GM18505 (cell line): ENCODE results near the gene NHLRC2.

Experiments used
- ATAC-seq: cut with Tn5 transposase; IDR thresholded peaks from one replicate; pipeline ENCODE4 v1.9.1; 2021; ENCODE audit not compliant: unreplicated experiment
- POLR2A ChIP-seq: IDR thresholded peaks from 4 replicates; pipeline ENCODE4 v1.6.1; 2011; ENCODE audit warnings: borderline replicate concordance; ENCODE audit not compliant: insufficient read depth, insufficient read length; ENCODE audit errors: extremely low read depth

NHLRC2 gene

DNA sequence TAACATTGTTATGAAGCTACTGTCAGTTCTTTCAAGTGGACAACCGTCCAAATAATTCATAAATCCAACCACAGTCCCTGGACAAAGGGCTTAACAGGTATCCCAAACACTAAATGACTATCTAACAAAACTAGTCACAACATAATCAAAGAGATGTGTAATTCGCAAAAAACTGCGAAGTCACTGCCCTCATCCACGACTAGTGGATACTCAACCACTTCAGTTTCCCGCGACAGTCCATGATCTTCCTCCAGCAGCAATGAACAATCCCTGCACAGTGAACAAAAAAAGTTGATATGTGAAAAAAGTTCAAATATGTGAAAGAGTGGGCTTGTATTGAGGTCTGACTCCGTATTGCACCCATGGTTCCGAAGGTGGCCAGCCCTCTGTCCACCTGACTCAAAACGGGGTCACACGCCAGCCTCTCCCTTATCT is 866 bp upstream of the NHLRC2 start:
- ATAC-seq, result no peak
- TF ChIP-seq POLR2A, result no peak

DNA sequence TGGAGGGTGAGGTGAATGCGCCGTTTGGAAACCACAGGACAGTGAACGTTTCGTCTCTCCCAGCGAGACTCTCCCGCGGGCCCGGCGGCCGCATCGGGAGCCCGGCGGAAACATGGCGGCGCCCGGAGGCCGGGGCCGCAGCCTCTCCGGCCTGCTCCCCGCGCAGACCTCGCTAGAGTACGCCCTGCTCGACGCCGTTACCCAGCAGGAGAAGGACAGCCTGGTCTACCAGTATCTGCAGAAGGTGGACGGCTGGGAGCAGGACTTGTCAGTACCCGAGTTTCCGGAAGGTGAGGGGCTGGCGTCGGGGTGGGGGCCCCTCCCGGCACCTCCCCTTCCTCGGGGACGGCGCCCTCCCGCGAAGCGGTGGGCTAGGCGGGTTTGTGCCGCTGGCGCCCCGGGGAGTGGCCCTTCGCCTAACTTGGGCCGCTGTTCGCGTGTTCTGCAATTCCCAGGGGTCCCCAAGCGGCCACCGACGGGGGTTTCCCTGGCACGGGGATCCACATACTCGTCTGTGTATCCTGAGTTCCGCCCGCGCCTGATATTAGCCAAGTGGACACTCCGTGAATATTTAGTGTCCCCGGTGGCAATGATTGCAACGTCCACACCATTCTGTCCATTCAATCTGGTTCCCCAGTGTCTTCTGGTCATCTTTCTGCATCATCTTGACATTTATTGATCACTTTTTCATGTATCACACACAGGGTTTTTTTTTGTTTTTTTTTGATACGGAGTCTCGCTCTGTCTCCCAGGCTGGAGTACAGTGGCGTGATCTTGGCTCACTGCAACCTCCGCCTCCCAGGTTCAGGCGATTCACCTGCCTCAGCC is 514 bp downstream of the NHLRC2 start:
- peak; percentile 35 for ATAC-seq
- peak; percentile 85 for TF ChIP-seq POLR2A

DNA sequence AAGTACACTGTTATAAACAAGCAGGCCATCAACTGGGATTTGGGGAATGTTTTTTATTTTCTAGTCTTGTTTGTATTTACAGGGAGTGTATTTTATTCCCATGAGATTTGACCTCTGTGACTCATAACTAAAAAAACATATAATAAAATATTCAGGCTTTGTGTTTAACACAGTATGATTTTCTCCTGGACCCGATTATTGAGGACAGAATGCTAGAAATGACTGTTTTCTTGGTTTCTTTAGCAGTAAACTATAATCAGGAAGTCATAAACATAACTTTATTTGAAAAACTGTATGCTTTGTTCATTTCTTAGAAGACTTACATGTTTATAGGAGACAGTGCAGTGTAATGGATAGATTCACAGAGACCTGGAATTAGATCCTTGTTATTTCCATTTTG is 2.1 kb downstream of the NHLRC2 start:
- ATAC-seq, result no peak
- TF ChIP-seq POLR2A, result no peak

DNA sequence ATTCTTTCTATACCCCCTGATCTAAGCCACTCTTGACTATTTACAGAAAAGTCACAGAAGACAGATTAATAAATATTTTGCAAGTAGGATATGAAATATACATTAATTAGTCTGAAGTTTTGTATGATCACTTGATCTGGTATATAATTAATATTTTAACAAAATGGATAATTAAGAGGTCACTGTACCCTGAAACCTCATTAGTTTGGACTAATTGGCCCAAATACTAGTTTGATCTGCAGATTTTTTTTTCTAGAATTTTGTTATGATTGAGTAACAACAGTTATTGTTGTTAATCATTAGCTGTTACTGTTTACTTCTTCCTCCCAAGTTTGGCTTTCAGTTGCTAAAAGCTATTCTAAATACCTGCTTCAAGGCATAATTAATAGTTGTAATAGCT is 2.7 kb downstream of the NHLRC2 start:
- ATAC-seq, result no peak

DNA sequence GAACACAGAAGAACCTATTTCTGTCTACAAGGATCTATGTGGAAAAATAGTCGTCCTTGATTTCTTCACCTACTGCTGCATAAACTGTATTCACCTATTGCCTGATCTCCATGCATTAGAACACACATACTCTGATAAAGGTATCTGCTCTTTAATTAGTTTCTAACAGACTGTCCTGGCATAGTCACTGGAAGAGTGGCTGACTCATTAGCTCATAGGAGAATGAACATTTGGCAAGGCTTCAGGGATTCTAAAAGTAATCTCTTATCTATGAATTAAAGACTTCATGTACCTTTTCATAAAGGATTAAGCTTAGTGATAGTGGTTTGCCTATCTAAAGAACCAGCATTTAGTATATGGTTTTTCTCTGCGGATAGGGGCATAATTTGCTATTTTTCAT is 4.1 kb downstream of the NHLRC2 start:
- ATAC-seq, result no peak
- no peak for TF ChIP-seq POLR2A

More for the DNA sequence above, 2.7 kb downstream of the NHLRC2 start:
- no peak for TF ChIP-seq POLR2A

DNA sequence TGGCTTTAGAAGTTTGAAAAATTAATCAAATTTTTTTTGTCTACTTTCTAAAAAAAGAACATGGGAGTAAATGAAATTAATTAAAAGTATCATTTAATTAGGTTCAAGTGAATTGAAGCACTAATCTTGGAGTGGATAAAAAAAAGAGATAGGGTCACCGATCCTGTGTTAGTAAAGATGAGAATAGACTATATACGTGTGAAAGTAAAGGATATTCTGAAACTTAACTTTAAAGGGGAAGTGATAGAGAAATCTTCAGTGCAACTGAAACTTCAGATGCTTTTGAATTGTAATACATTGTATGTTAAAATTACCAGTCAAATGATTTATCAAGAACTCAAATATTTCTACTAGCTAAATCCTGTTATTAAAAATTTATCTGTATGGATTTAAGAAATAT is 4.8 kb downstream of the NHLRC2 start:
- no peak for TF ChIP-seq POLR2A
- peak; percentile 28 for ATAC-seq

DNA sequence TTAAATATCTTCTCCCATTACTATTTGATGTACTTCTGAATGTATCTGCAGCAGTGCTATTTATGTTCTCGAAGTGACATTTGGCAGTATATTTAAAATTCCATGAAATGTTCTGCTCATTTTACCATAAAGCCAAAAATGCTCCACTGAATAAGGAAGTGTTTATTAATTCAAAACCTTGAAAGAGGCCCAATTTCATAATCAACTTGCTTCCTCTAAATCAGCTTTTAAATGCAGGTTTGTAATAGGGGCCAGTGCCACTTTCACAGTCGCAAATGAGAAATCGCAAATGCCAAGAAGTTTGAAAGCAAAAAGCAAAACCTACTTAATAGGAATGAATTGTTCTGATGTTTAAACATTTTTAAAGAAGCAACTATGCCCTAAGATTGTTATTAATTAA is 11.4 kb downstream of the NHLRC2 start:
- no peak for ATAC-seq
- TF ChIP-seq POLR2A, result no peak

DNA sequence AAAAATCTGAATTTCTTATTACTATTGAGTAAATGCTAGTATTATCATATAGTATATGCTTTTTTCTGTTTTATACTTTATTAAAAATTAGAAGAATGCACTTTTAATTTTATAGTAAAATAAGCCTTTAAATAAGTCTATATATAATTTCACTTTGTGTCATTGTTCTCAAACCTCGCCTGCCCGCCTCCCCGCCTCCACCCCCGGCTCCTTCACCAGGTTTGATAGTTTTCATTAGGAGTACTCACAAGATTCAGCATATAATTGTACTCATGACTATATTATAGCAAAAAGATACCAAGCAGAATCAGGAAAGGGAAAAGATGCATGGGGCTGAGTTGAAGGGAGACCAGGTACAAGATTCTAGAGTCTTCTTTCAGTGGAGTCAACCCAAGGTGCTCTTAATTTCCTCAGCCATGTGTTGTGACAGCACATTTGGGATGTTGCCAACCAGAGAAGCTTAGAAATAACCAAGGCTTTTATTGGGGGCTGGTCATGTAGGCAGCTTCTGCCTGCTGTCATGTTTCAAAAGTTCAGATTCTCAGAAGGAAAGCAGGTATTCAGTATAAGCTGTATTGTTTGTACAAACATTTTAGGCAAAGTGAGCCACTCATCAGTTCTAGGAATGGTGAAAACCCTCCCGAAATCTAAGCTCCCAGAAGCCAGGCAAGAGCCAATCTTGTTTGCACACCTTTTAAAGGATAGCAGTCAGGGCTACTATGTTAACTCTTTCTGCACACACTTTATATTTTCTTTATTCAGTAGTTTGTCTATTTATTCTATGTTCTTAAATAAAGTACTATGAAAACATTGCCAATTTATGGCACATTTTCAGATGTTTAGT is 12.3 kb downstream of the NHLRC2 start:
- TF ChIP-seq POLR2A, result no peak
- no peak for ATAC-seq

DNA sequence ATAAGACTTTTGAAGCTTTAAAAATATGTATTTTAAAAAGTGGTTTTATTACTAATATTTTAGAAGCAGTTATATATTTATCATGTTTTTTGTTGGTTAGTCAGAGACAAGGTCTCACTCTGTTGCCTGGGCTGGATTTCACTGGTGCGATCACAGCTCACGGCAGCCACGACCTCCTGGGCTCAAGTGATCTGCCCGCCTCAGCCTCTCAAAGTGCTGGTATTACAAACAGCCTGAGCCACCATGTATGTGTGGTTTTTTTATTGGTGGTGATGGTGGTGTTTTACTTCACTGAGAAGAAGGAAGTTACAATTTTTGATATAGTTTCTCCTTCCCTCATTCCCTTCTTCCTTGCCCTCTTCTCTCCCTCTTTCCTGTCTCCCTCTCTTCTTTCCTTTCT is 13.4 kb downstream of the NHLRC2 start:
- no peak for TF ChIP-seq POLR2A

DNA sequence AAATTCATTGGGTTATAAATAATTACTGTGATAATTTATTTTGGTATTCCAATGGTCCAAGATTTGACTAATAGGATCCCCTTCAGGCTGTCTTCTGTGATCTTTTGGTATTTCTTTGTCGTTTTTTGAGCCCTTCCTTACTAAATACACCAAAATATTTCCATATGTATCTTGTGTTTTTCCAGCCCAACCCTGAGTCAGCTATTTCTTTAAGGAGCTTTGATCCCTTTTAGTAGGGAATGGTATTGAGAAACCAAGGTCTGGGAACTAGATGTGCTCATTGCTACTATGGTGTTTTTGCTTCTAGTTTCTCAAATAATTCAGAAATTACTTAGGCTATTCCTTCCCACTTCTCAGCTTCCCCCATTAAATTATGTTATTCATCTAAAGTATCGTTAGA is 15.3 kb downstream of the NHLRC2 start:
- TF ChIP-seq POLR2A, result no peak

More for the DNA sequence above, 13.4 kb downstream of the NHLRC2 start:
- ATAC-seq, result no peak

DNA sequence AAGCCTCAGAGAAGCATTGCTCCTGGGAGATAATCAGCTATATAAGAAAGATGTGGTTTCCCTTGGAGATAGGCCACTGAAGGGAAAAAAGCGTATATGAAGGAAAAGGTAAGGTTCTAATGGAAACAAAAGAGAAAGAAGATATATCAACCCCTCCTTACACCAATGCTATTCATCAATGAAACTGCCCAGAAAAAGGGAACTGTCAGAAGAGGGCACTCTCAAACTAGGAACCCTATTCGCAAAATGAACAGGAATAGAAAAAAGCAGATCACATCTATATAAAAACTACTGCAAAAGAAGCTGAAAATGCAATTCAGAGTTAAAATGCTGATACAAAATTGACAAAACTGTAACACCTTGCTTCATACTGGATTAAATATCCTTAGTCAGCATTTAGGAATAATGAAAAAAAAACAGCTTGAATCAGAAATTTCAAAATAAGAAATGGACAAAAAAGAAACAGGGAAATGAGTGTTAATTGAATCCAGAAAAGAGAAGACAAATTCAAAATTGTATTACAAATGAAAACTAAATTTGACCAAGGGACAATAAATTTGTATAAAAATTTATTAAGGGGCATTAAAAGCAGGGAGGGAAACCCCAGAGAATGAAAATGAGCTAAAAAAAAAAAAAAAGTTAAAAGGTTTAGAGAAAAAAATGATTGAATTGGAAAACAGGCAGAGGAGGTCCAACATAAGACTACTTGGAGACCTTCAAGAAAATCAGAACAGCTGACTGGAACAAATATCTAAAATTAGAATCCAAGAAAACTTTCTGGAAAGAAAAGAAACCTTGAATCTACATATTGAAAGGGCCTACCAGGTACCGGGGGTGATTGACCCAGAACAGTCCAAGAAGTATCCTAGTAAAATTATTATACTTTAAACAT is 17.9 kb downstream of the NHLRC2 start:
- ATAC-seq, result no peak
- TF ChIP-seq POLR2A, result no peak

More for the DNA sequence above, 15.3 kb downstream of the NHLRC2 start:
- ATAC-seq, result no peak

DNA sequence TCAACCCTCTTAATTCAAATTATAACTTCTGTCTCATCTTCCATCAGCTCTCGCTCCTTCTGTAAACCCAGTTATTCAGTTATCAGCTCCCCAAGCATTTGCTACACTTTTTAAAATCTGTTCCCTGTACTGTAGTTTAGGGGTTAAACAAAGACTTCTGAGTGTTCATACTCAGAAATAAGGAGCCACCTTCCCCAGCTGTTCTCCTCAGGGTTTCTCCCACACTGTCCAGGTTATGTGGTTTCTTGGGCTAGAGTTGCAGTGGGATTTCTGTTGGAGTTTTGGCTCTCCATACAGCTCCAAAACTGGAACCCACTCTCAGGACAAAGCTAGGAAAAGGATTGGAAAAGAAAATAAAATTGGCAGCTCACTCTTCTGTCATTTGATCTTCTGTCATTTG is 20.8 kb downstream of the NHLRC2 start:
- no peak for ATAC-seq
- TF ChIP-seq POLR2A, result no peak

DNA sequence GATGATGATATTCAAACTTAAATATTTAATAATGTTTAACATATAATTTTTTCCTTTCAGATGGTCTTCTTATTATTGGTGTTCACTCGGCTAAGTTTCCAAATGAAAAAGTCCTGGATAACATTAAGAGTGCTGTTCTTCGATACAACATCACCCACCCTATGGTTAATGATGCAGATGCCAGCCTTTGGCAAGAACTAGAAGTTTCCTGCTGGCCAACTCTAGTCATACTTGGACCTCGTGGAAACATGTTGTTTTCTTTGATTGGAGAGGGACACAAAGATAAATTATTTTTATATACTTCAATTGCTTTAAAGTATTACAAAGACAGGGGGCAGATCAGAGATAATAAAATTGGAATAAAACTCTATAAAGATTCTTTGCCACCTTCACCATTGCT is 22.0 kb downstream of the NHLRC2 start:
- TF ChIP-seq POLR2A, result no peak

More for the DNA sequence above, 22.0 kb downstream of the NHLRC2 start:
- ATAC-seq, result no peak
